ENCODE results near the gene ZBTB46.

ZBTB46 gene

DNA sequence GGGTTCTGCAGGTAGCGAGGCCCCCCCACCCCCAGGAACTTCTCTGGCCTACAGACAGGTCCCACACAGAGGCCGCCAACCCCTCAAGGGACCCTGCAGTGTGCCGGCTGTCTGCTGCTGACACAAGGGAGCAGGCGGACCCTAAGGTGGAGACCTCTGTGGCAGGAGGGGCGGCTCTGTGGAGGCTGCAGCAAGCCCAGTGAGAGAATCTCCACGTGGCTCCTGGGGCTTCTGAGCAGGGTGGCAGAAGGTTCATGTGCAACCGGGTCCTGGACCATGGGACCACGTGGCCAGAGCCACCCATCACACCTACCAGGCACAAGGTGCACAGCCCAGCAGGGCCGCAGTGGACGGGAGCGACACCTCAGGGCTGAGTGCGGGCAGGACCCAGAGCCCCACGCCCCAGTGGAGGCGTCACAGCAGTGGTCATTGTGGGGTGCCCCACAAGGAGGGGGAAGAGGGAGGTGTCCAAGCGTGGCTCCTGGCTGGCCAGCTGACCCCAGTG lies 127.5 kb downstream of the ZBTB46 start:
- DNase-seq: no peak

DNA sequence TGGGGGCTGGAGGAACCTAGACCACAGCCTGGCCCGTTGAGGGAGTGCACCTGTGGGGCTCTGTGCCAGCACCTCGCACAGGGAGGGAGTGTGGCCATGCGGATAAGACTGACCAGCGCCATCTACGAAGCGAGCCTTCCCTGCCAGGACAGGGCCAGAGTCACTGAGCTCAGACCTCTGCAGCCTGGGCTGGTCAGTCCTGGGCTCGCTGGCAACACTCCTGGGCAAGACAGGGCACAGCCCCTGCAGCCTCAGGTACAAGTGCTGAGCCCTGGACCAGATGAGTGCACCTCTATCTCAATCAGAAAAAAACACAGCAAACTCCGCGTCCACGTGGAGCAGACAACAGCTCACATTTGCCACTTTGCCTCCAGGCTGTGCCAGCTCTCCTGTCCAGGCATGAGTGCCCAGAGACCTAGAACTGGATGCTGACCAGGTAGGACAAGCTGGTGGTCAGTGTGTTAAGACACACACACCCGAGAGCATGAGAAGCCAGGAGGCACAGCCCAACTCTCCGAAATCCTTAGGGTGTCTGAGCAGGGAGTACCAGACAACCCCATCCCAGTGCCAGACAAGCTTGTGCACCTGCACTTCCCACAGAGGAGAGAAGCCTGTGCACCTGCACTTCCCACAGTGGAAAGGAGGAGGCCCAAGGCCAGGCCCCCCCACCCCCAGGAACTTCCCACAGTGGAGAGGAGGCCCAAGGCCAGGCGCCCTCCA lies 128.2 kb downstream of the ZBTB46 start:
- DNase-seq: no peak

GRCh38 chr20:63702036-63702665 lies 128.9 kb downstream of the ZBTB46 start:
- no peak for DNase-seq

- no peak for DNase-seq
Measured at GRCh38 chr20:63701329-63702035, 129.6 kb downstream of the ZBTB46 start.

- DNase-seq: no peak
Measured at GRCh38 chr20:63701051-63701328, 130.1 kb downstream of the ZBTB46 start.

GRCh38 chr20:63700199-63701050 lies 130.6 kb downstream of the ZBTB46 start:
- DNase-seq: no peak

DNA sequence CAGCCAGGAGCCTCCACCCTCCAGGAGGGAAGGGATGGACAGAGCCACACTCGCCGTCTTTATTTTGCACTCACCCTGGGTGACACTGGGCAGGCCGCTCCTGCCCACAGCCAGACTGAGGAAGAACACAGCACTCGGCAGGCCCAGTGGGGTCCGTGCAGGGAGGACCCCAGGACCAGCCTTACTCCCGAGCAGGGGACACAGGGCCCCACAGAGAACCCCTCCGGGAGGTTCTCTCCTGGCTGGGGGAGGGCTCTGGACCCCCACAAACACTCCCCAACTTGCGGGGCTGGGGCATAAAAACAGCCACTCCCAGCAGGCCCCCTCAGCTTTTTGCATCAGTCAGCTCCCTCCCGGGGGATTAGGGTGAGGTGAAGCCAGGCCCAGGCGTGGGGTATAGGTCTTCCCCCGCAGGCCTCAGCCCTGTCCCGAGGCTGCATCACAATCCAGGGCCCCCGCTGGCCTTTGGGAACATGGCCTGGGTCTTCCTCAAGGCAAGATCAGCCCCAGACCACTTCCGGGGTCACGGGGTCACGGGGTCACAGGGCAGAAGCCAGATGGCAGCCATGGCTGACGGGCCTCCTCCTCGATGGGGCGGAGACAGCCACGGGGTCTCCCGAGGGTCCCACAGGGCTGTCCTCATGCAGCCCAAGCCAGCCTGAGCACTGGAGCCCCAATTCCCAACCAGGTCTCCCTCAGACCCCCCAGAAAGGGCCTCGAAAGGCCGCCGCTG lies 131.4 kb downstream of the ZBTB46 start:
- no peak for DNase-seq

DNA sequence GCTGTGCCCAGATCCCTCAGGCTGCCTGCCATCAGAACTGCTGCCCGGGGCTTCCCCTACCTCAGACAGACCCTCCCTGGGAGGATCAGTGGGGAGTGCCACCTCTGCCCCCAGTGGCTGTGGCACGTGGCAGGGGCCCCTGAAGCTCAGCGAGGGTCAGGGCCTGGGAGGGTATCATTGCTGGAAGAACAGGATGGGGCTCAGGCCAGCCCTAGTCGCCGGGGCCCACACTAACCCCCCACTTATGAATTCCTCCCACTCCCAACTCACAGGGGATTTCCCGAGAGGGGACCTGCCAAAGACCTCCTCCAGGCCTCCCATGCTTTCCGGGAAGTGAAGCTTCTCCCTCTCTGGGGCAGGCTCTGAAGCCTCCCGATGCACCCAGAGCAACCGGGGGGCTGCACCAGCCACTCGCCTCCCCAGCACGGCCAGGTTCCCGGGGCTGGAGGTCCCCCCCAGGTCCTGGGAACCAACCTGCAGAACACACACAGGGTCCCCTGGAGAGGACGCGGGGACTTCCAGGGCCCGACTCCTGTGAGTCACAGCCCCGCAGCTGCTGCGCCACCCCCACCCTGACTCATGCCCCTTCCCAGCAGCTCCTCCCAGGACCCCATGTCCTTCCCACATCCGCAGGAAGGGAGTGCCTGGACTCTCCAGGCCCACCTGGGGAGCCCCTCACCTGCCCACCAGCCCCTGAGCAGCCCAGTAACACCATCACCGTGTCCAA lies 132.2 kb downstream of the ZBTB46 start:
- DNase-seq: peak; percentile 68 to 84 (median 81)

GRCh38 chr20:63697868-63698545 lies 133.1 kb downstream of the ZBTB46 start:
- DNase-seq: no peak

- DNase-seq: no peak
Measured at GRCh38 chr20:63697357-63697867, 133.7 kb downstream of the ZBTB46 start.

DNA sequence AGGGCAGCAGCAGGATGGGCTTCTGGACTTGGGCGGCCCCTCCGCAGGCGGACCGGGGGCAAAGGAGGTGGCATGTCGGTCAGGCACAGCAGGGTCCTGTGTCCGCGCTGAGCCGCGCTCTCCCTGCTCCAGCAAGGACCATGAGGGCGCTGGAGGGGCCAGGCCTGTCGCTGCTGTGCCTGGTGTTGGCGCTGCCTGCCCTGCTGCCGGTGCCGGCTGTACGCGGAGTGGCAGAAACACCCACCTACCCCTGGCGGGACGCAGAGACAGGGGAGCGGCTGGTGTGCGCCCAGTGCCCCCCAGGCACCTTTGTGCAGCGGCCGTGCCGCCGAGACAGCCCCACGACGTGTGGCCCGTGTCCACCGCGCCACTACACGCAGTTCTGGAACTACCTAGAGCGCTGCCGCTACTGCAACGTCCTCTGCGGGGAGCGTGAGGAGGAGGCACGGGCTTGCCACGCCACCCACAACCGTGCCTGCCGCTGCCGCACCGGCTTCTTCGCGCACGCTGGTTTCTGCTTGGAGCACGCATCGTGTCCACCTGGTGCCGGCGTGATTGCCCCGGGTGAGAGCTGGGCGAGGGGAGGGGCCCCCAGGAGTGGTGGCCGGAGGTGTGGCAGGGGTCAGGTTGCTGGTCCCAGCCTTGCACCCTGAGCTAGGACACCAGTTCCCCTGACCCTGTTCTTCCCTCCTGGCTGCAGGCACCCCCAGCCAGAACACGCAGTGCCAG lies 134.3 kb downstream of the ZBTB46 start, which contains the start of gene TNFRSF6B:
TNFRSF6B (plus strand) TSS at position 25 of the 729 bp plus-strand sequence; CDS start at position 141, 116 bp downstream.
- DNase-seq: no peak

DNA sequence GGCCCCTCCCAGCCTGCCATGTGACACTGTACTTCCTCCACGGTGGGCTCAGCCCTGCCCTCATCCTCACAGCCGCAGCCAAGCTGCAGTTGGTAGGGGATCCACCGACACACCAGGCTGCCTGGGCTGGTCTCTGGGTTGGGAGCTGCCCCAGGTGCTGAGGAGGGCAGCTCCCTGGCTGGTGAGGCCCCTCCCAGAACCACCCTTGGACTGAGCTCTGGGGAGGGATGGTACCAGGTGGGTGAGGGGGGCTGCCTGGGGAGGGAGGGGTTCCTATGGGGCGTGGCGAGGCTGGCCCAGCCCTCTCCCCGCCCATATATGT lies 134.8 kb downstream of the ZBTB46 start:
- peak in 1 of 3 donors; percentile 33 for DNase-seq

GRCh38 chr20:63695424-63696305 lies 135.4 kb downstream of the ZBTB46 start:
- DNase-seq: no peak

DNA sequence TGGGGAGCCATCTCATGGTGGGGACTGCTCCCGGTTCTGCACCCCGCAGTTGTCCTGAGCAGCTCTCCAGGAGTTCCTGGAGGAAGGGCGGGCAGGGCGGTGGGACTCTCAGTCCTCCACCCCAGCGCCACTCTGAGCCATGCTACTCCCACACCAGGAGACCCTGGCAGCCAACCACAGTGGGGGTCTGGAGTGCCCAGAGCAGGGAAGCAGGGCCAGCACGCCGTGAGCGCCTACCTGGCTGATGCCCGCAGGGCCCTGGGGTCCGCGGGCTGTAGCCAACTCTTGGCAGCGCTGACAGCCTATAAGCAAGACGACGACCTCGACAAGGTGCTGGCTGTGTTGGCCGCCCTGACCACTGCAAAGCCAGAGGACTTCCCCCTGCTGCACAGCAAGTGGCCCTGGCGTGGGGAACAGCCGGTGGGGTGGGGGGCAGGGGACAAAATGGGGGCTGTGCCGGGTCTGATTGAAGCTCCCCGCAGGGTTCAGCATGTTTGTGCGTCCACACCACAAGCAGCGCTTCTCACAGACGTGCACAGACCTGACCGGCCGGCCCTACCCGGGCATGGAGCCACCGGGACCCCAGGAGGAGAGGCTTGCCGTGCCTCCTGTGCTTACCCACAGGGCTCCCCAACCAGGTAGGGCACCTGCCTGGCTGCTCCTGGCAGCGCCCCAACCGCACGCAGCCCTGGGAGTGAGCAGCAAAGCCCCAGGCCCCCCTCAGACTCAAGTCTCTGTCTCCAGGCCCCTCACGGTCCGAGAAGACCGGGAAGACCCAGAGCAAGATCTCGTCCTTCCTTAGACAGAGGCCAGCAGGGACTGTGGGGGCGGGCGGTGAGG lies 136.3 kb downstream of the ZBTB46 start:
- DNase-seq: no peak

- no peak for DNase-seq
Measured at GRCh38 chr20:63693733-63694583, 137.1 kb downstream of the ZBTB46 start.

All from suppressor macrophage treated with lipopolysaccharide for 1 hour (primary cell).